SU-DHL-6 (cell line): ENCODE data around the gene DPY19L1.
"Not testable (repeated sequence)": the region's sequence is repeated elsewhere in the genome, so short reads cannot be mapped to it uniquely, and the experiment has no call there.

Experiments used
- H2AFZ ChIP-seq: fragments of 200-600 bp; sonication (generic); 2 replicates; pipeline ENCODE4 v1.6.1; 2014; ENCODE audit warnings: low read depth, mild to moderate bottlenecking, moderate library complexity, mixed read lengths, antibody characterized with exemption, low read length; ENCODE audit not compliant: severe bottlenecking
- H3F3A ChIP-seq: fragments of 200-600 bp; shearing (Covaris generic); 2 replicates; pipeline ENCODE4 v1.6.0; 2016; ENCODE audit warnings: antibody characterized with exemption, mild to moderate bottlenecking; ENCODE audit not compliant: insufficient read depth
- H3K27ac ChIP-seq: fragments of 200-600 bp; sonication (generic); 2 replicates; pipeline ENCODE4 v1.5.1; 2016; ENCODE audit warnings: low read depth, mild to moderate bottlenecking, low read length, moderate library complexity, mixed read lengths
- H3K27me3 ChIP-seq: fragments of 200-600 bp; sonication (generic), shearing (Covaris generic); 2 replicates; pipeline ENCODE4 v1.6.0; 2014; ENCODE audit warnings: mild to moderate bottlenecking, low read length
- H3K36me3 ChIP-seq: fragments of 200-600 bp; sonication (generic); 2 replicates; pipeline ENCODE4 v1.6.1; 2014; ENCODE audit warnings: mild to moderate bottlenecking, low read length, mixed read lengths
- H3K4me2 ChIP-seq: fragments of 300-600, 200-600 bp; shearing (Covaris generic), sonication (generic); 2 replicates; pipeline ENCODE4 v1.6.0; 2014; ENCODE audit warnings: low read length, low read depth, mild to moderate bottlenecking; ENCODE audit not compliant: poor library complexity, severe bottlenecking
- H3K4me3 ChIP-seq: fragments of 200-600 bp; sonication (generic); 2 replicates; pipeline ENCODE4 v1.5.1; 2014; ENCODE audit warnings: antibody characterized with exemption, low read length, mild to moderate bottlenecking, mixed read lengths; ENCODE audit not compliant: insufficient read depth, poor library complexity, severe bottlenecking
- H3K79me2 ChIP-seq: fragments of 200-600 bp; sonication (generic); 2 replicates; pipeline ENCODE4 v1.6.1; 2014; ENCODE audit warnings: mild to moderate bottlenecking, low read length, moderate library complexity; ENCODE audit not compliant: insufficient read depth
- H3K9ac ChIP-seq: fragments of 200-600 bp; sonication (generic); 2 replicates; pipeline ENCODE4 v1.7.0; 2014; ENCODE audit warnings: mild to moderate bottlenecking, low read length
- H3K9me2 ChIP-seq: fragments of 200-600 bp; sonication (generic); replicated peaks from 2 replicates; pipeline ENCODE4 v1.6.1; 2014; ENCODE audit warnings: low read length; ENCODE audit not compliant: insufficient read depth
- H3K9me3 ChIP-seq: fragments of 200-600 bp; sonication (generic); 2 replicates; pipeline ENCODE4 v1.6.1; 2014; ENCODE audit warnings: low read length, mixed read lengths; ENCODE audit not compliant: insufficient read depth
- H4K20me1 ChIP-seq: fragments of 200-600 bp; sonication (generic); 2 replicates; pipeline ENCODE4 v1.6.1; 2014; ENCODE audit warnings: low read depth, mild to moderate bottlenecking, antibody characterized with exemption, low read length, moderate library complexity, mixed read lengths
- TF ChIP-seq, protein P1 (sequence below): fragments of 200-600 bp; sonication (generic); IDR thresholded peaks from one replicate; pipeline ENCODE4 v1.5.1; 2017; ENCODE audit warnings: antibody characterized with exemption, mild to moderate bottlenecking, low read length, moderate library complexity; ENCODE audit not compliant: insufficient read depth, poor library complexity, severe bottlenecking

DPY19L1 gene

DNA sequence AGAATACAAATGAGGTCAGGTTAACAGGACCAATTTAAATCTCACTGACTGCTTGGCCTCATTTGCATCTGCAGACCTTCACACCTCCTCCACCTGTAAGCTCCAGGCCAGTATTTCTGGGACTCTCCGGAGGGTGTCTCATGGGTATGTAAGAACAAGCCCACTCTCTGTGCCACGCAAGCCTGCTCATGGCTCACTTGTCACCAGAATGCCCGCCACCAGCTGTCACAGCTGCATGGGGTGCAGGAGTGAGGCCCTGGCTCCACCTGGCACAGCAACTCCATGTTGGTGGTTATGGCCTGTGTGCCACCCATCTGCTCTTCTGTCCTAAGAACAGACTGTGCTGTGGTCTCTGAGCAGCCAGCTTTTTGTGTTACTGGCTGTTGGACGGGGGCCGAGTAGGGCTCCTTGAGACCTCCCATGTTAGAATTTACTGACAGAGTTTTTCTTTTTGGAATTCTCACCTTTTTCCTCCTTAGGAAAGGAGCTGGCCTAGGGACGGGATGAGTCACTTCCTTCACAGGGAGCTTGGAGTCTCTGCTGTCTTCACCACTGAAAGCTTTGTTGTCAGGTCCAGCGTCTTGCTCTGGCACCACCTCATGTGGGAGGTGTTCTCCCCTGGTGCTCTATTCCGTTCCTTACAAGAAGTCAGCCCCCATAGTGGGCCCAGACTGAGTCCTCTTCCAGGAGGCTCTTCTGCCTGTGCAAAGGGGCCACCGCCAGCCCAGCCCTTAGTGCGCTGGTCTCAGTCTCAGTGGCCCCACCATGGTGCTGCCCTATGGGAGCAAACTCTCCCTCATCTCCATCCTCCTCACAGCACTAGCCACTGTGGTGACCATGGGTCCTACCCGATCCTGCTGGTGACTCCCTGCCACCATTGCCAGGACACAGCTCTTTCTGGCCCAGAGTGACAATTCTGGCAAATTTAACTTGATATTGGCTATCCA is 20.5 kb upstream of the DPY19L1 start:
- not testable (repeated sequence) for H3K4me2 ChIP-seq, H3K9ac ChIP-seq, H3K9me3 ChIP-seq

DNA sequence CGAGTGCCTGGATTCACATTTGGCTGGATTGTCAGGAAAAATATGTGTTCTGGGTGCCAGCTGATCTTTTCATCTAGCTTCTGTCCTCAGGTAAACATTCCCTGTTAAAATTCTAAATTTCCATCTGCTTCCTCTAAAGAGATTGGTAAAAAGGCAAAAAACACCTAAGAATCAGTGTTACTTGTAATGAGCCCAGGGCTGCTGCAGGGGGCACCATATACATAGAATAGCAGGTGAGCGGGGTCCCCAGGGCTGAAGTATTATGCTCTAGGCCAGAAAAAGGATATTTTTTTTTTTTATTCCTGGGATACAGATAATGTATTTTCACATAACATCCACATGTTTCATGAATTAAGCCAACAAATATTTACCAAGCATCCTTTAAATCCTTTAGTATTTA is 18.4 kb upstream of the DPY19L1 start:
- H3K4me3 ChIP-seq, H2AFZ ChIP-seq, H3K9me3 ChIP-seq, H4K20me1 ChIP-seq, H3K27ac ChIP-seq, H3K9ac ChIP-seq, H3K27me3 ChIP-seq, H3F3A ChIP-seq, H3K36me3 ChIP-seq, H3K4me2 ChIP-seq, H3K9me2 ChIP-seq, H3K79me2 ChIP-seq: not testable (repeated sequence)
- TF ChIP-seq, protein P1, sequence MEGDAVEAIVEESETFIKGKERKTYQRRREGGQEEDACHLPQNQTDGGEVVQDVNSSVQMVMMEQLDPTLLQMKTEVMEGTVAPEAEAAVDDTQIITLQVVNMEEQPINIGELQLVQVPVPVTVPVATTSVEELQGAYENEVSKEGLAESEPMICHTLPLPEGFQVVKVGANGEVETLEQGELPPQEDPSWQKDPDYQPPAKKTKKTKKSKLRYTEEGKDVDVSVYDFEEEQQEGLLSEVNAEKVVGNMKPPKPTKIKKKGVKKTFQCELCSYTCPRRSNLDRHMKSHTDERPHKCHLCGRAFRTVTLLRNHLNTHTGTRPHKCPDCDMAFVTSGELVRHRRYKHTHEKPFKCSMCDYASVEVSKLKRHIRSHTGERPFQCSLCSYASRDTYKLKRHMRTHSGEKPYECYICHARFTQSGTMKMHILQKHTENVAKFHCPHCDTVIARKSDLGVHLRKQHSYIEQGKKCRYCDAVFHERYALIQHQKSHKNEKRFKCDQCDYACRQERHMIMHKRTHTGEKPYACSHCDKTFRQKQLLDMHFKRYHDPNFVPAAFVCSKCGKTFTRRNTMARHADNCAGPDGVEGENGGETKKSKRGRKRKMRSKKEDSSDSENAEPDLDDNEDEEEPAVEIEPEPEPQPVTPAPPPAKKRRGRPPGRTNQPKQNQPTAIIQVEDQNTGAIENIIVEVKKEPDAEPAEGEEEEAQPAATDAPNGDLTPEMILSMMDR = peak; percentile 54

More for the DNA sequence above, 20.5 kb upstream of the DPY19L1 start:
- H3K9me2 ChIP-seq, H3K27me3 ChIP-seq, H2AFZ ChIP-seq, H4K20me1 ChIP-seq, H3F3A ChIP-seq, H3K4me3 ChIP-seq, H3K27ac ChIP-seq, H3K79me2 ChIP-seq, H3K36me3 ChIP-seq: not testable (repeated sequence)

- not testable (repeated sequence) for H3K9me2 ChIP-seq, H2AFZ ChIP-seq, H3K27me3 ChIP-seq, H3K36me3 ChIP-seq, H3K27ac ChIP-seq, H3K4me3 ChIP-seq, H4K20me1 ChIP-seq, H3K9me3 ChIP-seq, H3K4me2 ChIP-seq, H3K9ac ChIP-seq, H3K79me2 ChIP-seq, H3F3A ChIP-seq
Observed at GRCh38 chr7:35053488-35054175, 16.3 kb upstream of the DPY19L1 start.

DNA sequence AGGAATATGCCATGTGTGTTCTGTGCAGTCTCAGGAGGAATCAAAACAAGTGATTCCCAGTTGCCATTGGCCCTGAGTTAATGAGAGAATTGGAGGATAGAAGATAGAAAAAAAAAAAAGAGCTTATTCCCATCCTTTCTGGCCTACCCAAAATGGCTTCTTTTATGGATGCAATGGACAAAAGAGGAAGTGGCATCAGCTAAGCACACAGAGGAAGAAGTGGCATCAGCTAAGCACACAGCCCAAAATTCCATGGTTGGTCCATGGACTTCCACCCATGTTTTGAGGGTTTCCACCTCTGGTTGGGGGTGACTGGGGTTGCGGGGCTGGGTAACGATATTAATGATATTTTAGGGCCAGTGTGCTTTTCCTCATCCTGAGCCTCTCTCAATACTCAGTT is 11.1 kb upstream of the DPY19L1 start:
- H3K9ac ChIP-seq, H3K9me2 ChIP-seq, H2AFZ ChIP-seq, H4K20me1 ChIP-seq, H3K4me3 ChIP-seq, H3K27ac ChIP-seq, H3K4me2 ChIP-seq, H3K79me2 ChIP-seq, H3K36me3 ChIP-seq, H3F3A ChIP-seq, H3K9me3 ChIP-seq, H3K27me3 ChIP-seq: not testable (repeated sequence)

DNA sequence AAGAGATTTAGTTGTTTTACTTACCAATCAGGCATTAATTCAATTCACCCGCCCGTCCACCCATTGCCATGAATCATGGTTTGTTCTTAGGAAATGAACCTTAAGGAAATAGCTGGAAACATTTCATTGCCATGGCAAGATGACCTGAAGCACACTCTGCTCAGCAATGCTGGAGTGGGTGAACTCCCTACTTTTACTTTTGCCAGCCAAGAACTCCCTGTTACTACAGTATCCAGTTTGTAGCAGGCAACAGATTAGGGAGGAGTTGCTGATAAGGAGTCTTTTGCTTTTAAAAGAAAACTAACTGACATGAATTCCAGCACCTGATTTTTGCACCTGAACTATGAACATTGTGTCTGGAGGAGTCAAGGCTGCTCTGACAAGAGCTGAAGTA is 10.6 kb upstream of the DPY19L1 start:
- H3K9me3 ChIP-seq, H4K20me1 ChIP-seq, H3K36me3 ChIP-seq, H3K79me2 ChIP-seq, H2AFZ ChIP-seq, H3F3A ChIP-seq, H3K27ac ChIP-seq, H3K27me3 ChIP-seq, H3K4me3 ChIP-seq, H3K9ac ChIP-seq, H3K4me2 ChIP-seq, H3K9me2 ChIP-seq: not testable (repeated sequence)

GRCh38 chr7:35047263-35047911 is 10.1 kb upstream of the DPY19L1 start:
- not testable (repeated sequence) for H3F3A ChIP-seq, H4K20me1 ChIP-seq, H3K9ac ChIP-seq, H2AFZ ChIP-seq, H3K4me2 ChIP-seq, H3K9me2 ChIP-seq, H3K79me2 ChIP-seq, H3K4me3 ChIP-seq, H3K9me3 ChIP-seq, H3K27me3 ChIP-seq, H3K36me3 ChIP-seq, H3K27ac ChIP-seq

- not testable (repeated sequence) for H3K79me2 ChIP-seq, H3K4me2 ChIP-seq, H3F3A ChIP-seq, H2AFZ ChIP-seq, H3K9me3 ChIP-seq, H3K9ac ChIP-seq, H3K27ac ChIP-seq, H3K36me3 ChIP-seq, H4K20me1 ChIP-seq, H3K4me3 ChIP-seq, H3K9me2 ChIP-seq, H3K27me3 ChIP-seq
Observed at GRCh38 chr7:35043301-35043700, 6.0 kb upstream of the DPY19L1 start.
